ENCODE data around the gene EML2. TPM values are rescaled to one million over a fixed set of nuclear protein-coding genes. Genes with fewer than 3 reads are reported as not detected.

The EML2 gene
- total and polyA plus RNA-seq, 7 donors: 10.4 to 75.6 (median 34.6) TPM

- H3K27me3 ChIP-seq: no peaks in the 10 kb centered on the region
- no peak for DNase-seq
- peaks cover 0 to 41% (median 21%) of the 10 kb centered on the region in 4 donors for H3K4me1 ChIP-seq
- TF ChIP-seq, protein P1, sequence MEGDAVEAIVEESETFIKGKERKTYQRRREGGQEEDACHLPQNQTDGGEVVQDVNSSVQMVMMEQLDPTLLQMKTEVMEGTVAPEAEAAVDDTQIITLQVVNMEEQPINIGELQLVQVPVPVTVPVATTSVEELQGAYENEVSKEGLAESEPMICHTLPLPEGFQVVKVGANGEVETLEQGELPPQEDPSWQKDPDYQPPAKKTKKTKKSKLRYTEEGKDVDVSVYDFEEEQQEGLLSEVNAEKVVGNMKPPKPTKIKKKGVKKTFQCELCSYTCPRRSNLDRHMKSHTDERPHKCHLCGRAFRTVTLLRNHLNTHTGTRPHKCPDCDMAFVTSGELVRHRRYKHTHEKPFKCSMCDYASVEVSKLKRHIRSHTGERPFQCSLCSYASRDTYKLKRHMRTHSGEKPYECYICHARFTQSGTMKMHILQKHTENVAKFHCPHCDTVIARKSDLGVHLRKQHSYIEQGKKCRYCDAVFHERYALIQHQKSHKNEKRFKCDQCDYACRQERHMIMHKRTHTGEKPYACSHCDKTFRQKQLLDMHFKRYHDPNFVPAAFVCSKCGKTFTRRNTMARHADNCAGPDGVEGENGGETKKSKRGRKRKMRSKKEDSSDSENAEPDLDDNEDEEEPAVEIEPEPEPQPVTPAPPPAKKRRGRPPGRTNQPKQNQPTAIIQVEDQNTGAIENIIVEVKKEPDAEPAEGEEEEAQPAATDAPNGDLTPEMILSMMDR (IDR thresholded peaks at IDR 0.05): no peak
- TF ChIP-seq EP300 (IDR thresholded peaks at IDR 0.05): no peak
- no peak overlapping the region for H3K4me3 ChIP-seq
- no peaks in the 10 kb centered on the region for H3K36me3 ChIP-seq
- peak overlapping the region in 1 of 4 donors; percentile 68 for H3K27ac ChIP-seq
- no peaks in the 10 kb centered on the region for H3K9me3 ChIP-seq
- intact Hi-C loops (cut with DNase I): no loop called here
- 92% methylated on average over 4 of the region's 4 CpGs for WGBS, 2 donors
Measured at GRCh38 chr19:45574526-45574925, 64.7 kb downstream of the EML2 start.

DNA sequence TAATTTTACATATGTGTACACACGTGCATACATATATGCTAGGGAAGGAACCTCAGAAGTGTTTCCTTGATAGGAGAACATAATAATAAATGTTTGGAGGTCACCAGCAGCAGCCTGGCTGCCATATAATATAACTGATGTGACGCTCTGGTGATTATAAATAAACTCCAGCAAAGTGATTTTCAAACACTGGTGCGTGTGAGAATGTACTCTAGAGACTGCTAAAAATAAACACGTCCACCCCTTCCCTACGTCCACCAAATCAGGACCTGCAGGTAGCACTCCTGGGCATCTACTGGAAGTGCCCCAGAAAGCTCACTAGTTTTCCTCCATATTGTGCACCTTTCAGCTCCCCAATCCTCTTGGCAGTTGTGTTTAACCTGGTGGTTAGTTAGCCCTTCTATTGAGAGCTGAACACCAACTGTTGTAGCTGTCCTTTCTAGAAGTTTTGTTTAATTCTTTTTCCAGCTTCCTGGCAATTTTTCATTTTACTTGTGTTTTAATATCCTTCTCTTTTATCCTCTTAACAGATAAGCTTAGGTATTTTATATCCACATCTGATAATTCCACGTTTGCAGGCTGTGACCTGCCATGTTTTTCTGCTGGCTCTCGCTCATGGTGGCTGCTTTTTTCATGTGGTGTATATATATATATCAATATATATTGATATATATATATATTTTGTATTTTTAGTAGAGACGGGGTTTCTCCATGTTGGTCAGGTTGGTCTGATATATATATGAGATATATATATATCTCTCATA, 67.6 kb downstream of the EML2 start:
- DNase-seq: no peak
- peaks cover 0 to 15% (median 4%) of the 10 kb centered on the region in 4 donors for H3K4me1 ChIP-seq
- no peaks in the 10 kb centered on the region for H3K9me3 ChIP-seq
- H3K36me3 ChIP-seq: no peaks in the 10 kb centered on the region
- no peak overlapping the region for H3K4me3 ChIP-seq
- 90% methylated on average over 8 of the region's 8 CpGs for WGBS, 2 donors
- H3K27ac ChIP-seq: no peak overlapping the region
- H3K27me3 ChIP-seq: no peaks in the 10 kb centered on the region
- no peak for TF ChIP-seq POLR2AphosphoS5 (IDR thresholded peaks at IDR 0.05)
- no peak for TF ChIP-seq EP300 (IDR thresholded peaks at IDR 0.05)
- TF ChIP-seq POLR2A (IDR thresholded peaks at IDR 0.05): no peak
- TF ChIP-seq, protein P1 (IDR thresholded peaks at IDR 0.05): no peak
- intact Hi-C loops (cut with DNase I): no loop called here

- Histone ChIP-seq H3K27me3 (no peaks in the 10 kb centered on the region), H3K4me1 (peaks cover 0 to 6% (median 0%) of the 10 kb centered on the region in 4 donors), H3K9me3 (no peaks in the 10 kb centered on the region), H3K4me3 (no peak overlapping the region), H3K27ac (no peak overlapping the region), H3K36me3 (no peaks in the 10 kb centered on the region)
- WGBS, 2 donors: 62 to 68% methylated on average over 15 of the region's 15 CpGs
- intact Hi-C loops (cut with DNase I): loop anchor here (5.0 kb wide), 1 partner anchor 43 kb away; no protein-coding TSS in a partner anchor
- no peak for DNase-seq
- TF ChIP-seq, protein P1 (IDR thresholded peaks at IDR 0.05): peak; percentile 28 to 58 (median 56)
- TF ChIP-seq EP300 (IDR thresholded peaks at IDR 0.05) (no peak), POLR2A (IDR thresholded peaks at IDR 0.05) (no peak)
Measured at GRCh38 chr19:45569619-45570421, 69.4 kb downstream of the EML2 start.

GRCh38 chr19:45568732-45569131, 70.5 kb downstream of the EML2 start:
- Histone ChIP-seq H3K4me1 (no peaks in the 10 kb centered on the region), H3K9me3 (no peaks in the 10 kb centered on the region), H3K27me3 (no peaks in the 10 kb centered on the region), H3K4me3 (no peak overlapping the region), H3K36me3 (no peaks in the 10 kb centered on the region), H3K27ac (no peak overlapping the region)
- intact Hi-C loops (cut with DNase I): loop anchor here (5.0 kb wide), 1 partner anchor 41 kb away; no protein-coding TSS in a partner anchor
- TF ChIP-seq EP300 (IDR thresholded peaks at IDR 0.05) (no peak), POLR2A (IDR thresholded peaks at IDR 0.05) (no peak), POLR2AphosphoS5 (IDR thresholded peaks at IDR 0.05) (no peak)
- TF ChIP-seq, protein P1 (IDR thresholded peaks at IDR 0.05): no peak
- WGBS, 2 donors: 73 to 83% methylated on average over 3 of the region's 3 CpGs
- DNase-seq: no peak
